ENCODE data around the gene PODXL2.

DNA sequence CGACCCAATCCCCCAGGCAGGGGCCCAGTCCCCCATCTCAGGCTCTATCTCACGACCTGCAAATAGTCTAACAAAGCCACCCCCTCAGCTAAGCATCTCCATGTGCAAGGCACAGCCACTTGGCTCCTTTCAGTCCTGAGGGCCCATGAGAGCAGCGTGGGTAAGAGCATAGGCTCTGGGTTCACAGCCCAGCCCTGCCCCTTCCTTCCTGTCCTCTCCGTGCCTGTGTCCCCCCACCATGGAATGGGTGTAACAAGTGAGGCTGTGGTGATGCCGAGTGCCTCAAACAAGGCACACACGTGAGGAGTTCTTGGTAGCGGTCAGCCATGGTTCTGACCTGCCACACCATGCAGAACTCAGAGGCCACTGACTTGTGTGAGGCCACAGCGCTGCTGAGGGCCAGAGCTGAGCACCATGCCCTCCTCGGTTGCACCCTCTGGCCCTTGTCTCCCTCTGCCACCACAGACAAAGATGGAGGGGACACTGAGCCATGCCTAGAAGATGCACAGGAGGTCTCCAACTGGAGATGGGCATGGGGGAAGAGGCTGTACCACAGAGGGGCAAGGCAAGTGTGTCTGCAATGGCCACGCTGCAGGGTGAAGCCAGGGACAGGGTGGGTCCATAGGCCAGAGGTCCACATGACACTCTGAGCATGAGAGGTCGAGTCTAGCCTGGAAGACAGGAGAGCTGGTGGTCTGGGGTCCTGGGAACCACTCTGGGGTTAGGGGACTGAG lies 48.5 kb upstream of the PODXL2 start:
- TF ChIP-seq, protein P1, sequence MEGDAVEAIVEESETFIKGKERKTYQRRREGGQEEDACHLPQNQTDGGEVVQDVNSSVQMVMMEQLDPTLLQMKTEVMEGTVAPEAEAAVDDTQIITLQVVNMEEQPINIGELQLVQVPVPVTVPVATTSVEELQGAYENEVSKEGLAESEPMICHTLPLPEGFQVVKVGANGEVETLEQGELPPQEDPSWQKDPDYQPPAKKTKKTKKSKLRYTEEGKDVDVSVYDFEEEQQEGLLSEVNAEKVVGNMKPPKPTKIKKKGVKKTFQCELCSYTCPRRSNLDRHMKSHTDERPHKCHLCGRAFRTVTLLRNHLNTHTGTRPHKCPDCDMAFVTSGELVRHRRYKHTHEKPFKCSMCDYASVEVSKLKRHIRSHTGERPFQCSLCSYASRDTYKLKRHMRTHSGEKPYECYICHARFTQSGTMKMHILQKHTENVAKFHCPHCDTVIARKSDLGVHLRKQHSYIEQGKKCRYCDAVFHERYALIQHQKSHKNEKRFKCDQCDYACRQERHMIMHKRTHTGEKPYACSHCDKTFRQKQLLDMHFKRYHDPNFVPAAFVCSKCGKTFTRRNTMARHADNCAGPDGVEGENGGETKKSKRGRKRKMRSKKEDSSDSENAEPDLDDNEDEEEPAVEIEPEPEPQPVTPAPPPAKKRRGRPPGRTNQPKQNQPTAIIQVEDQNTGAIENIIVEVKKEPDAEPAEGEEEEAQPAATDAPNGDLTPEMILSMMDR (IDR thresholded peaks at IDR 0.05): no peak
- TF ChIP-seq POLR2AphosphoS5 (IDR thresholded peaks at IDR 0.05; ENCODE audit: low read depth, low read length): no peak
- TF ChIP-seq SIN3A (IDR thresholded peaks at IDR 0.05; ENCODE audit: borderline replicate concordance, insufficient read depth, low read depth, low read length): no peak
- TF ChIP-seq, protein P2, sequence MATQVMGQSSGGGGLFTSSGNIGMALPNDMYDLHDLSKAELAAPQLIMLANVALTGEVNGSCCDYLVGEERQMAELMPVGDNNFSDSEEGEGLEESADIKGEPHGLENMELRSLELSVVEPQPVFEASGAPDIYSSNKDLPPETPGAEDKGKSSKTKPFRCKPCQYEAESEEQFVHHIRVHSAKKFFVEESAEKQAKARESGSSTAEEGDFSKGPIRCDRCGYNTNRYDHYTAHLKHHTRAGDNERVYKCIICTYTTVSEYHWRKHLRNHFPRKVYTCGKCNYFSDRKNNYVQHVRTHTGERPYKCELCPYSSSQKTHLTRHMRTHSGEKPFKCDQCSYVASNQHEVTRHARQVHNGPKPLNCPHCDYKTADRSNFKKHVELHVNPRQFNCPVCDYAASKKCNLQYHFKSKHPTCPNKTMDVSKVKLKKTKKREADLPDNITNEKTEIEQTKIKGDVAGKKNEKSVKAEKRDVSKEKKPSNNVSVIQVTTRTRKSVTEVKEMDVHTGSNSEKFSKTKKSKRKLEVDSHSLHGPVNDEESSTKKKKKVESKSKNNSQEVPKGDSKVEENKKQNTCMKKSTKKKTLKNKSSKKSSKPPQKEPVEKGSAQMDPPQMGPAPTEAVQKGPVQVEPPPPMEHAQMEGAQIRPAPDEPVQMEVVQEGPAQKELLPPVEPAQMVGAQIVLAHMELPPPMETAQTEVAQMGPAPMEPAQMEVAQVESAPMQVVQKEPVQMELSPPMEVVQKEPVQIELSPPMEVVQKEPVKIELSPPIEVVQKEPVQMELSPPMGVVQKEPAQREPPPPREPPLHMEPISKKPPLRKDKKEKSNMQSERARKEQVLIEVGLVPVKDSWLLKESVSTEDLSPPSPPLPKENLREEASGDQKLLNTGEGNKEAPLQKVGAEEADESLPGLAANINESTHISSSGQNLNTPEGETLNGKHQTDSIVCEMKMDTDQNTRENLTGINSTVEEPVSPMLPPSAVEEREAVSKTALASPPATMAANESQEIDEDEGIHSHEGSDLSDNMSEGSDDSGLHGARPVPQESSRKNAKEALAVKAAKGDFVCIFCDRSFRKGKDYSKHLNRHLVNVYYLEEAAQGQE (IDR thresholded peaks at IDR 0.05; ENCODE audit: insufficient read depth in 1 of 2, low read depth in 2 of 2, low read length in 1 of 2): no peak

All from Panc1 (cell line).